NCI-H128 (cell line): ENCODE data around the gene ZBTB8A.
"Not testable (repeated sequence)": the region's sequence is repeated elsewhere in the genome, so short reads cannot be mapped to it uniquely, and the experiment has no call there.

Source experiments
- DNase-seq: peaks from one replicate; lab custom pipeline; 2025; ENCODE audit not compliant: unreplicated experiment; lab: John Stamatoyannopoulos, UW

The ZBTB8A gene

DNA sequence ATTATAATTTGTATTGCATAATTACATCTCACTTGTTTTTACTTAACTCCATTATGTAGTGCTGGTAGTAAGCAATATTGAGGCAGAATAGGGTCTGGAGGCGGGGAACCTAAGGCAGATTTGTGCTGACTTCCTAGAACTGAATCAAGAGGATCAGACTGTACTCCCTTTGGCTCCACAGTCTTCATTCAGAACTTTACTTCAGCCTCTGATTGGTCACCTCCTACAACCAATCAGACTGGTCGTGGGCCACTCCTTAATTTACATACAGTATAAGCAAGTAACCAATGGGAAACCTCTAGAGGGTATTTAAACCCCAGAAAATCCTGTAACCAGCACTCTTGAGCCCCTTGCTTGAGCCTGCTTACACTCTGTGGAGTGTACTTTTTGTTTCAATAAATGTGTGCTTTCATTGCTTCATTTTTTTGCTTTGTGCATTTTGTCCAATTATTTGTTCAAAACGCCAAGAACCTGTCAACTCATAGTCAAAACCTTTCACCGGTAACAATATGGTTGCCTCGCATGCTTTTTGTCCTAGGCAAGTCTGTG is 79.5 kb downstream of the ZBTB8A start:
- no peak for DNase-seq

DNA sequence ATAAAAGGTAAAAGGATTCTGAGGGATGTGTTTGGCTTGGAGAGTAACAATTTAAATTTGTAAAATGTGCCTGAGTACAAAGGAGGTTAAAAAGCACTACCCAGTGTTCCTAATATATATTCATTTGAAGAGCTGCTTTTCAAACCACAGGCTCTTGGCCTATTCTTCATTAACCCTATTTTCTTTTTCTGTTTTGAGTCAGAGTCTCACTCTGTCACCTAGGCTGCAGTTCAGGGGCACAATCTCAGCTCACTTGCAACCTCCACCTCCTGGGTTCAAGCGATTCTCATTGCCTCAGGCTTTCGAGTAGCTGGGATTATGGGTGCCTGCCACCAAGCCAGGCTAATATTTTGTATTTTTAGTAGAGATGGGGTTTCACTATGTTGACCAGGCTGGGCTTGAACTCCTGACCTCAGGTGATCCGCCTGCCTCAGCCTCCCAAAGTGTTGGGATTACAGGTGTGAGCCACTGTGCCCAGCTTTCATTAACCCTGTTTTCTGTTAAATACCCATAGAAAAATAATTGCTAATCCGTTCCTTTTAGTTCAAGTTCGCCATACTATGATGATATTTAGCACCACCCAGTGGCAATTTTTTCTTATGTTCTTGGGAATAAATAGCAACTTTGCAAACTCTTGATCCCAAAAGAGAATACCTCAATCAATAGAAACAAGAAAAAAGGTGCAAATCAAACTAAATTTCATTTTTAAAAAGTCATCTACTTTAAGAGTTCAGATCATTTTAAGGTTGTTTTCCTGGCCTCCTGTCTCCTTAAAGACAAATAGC is 80.7 kb downstream of the ZBTB8A start:
- no peak for DNase-seq

DNA sequence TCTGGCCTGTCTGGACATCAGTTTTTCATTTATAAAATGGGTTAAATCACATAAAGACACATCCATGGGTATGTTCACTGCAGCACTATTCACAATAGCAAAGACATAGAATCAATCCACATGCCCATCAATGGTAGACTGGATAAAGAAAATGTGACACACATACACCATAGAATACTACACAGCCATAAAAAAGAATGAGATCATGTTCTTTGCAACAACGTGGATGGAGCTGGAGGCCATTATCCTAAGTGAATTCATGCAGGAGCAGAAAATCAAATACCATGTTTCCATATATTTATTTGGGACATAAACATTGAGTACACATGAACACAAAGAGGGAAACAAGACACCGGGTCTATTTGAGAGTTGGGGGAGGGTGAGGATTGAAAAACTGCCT is 83.0 kb downstream of the ZBTB8A start:
- DNase-seq, result no peak

DNA sequence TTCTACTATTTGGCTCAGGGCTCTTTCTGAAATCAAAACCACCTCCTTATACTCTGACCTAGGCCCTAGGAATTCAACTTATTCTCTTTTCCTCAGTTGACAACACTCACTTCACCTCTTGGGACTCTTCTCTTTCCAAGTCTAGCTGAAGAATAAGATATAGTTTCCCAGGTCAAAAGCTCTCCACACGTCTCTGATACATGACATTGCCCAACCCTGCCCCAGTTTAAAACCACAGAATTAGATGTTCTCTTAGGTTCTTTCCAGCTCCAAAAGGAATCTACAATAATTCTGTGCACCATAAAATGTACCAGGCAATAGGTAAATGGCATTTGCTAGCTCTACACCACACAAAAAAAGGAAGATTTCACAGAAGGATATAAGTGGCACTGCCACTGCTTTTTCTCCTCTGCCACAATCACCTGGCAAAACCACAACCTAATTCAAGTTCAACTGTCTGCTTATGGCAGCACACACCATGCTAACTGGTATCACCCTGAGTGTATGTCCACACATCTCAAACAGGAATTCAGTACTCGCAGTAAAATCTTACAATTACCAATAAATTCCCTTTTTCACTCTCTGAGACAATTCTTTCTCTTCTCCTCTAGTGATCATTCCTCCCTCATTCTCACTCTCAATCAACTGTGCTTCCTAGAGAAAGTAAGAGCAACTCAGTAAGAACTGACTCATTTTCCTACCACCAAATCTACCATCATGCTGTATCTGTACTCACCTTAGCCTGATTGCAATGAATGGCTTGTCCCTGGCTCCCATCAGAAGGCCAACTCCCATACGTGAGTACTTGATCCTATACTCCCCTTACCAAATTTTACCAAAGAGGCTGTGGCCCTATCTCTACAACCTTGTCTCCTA is 83.8 kb downstream of the ZBTB8A start:
- no peak for DNase-seq

DNA sequence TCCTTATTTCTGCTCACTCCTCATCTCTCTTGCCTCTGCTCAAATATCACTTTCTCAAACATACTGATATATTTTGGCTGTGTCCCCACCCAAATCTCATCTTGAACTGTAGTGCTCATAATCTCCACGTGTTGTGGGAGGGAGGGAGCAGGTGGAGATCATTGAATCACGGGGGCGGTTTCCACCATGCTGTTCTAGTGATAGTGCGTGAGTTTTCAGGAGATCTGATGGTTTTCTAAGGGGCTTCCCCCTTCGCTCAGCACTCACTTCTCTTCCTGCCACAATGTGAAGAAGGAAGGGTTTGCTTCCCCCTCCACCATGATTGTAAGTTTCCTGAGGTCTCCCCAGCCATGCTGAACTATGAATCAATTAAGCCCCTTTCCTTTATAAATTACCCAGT is 84.5 kb downstream of the ZBTB8A start:
- DNase-seq, result no peak

DNA sequence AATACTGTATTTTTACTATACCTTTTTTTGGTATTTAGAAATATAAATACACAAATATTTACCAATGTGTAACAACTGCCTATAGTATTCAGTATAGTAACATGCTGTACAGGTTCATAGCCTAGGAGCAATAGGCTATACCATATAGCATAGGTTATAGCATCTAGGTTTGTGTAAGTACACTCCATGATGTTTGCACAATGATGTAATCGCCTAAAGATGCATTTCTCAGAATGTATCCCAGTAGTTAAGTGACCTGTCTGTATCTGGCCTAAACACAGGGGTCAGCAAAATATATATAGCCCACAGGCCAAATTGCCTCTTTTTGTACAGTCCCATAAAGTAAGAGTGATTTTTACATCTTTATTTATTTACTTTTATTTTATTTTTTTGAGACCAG is 86.9 kb downstream of the ZBTB8A start:
- DNase-seq, result no peak

DNA sequence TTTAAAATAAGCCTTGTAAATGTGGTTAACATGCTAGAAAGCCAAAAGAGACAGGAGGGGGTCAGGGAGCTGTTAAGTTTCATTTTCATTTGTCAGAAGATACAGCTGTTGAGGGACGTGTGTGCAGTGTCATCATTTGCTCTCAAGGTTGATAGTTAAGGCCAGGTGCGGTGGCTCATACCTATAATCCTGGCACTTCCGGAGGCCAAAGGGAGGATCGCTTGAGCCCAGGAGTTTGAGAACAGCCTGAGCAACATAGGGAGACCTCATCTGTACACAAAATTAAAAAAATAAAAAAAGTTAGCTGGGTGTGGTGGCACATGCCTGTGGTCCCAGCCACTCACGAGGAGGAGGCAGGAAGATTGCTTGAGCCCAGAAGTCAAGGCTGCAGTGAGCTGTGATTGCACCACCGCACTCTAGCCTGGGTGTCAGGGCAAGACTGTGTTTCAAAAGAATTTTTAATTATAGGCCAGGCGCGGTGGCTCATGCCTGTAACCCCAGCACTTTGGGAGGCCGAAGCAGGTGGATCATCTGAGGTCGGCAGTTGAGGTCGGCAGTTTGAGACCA is 88.5 kb downstream of the ZBTB8A start:
- no peak for DNase-seq

DNA sequence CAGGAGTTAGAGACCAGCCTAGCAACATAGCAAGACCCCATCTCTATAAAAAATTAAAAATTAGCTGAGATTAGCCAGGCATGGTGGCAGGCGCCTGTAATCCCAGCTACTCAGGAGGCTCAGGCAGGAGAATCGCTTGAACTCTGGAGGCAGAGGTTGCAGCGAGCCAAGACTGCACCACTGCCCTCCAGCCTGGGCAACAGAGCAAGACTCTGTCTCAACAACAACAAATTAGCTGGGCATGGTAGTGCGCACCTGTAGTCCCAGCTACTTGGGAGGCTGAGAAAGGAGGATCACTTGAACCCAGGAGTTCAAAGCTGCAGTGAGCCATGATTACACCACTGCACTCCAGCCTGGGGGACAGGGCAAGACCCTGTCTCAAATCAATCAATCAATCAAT is 90.9 kb downstream of the ZBTB8A start:
- DNase-seq, result not testable (repeated sequence)

DNA sequence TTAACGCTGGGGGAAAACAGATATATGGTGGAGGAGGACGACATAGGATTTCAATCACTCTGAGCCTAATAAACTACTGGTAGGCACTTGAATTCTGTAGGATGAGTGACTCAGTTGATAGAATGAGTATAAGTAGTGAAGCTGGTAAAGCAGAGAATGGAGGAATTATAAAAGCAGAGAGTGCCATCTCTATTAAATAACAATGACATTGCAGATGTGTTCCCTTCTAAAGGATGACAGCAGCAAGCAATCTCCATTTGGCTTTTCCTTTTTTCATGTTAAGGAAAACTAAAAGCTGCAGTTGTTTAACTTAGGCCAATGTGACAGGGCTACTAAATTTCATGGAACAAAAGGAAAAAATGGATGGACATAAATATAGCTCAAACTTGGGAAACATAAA is 93.6 kb downstream of the ZBTB8A start:
- no peak for DNase-seq

DNA sequence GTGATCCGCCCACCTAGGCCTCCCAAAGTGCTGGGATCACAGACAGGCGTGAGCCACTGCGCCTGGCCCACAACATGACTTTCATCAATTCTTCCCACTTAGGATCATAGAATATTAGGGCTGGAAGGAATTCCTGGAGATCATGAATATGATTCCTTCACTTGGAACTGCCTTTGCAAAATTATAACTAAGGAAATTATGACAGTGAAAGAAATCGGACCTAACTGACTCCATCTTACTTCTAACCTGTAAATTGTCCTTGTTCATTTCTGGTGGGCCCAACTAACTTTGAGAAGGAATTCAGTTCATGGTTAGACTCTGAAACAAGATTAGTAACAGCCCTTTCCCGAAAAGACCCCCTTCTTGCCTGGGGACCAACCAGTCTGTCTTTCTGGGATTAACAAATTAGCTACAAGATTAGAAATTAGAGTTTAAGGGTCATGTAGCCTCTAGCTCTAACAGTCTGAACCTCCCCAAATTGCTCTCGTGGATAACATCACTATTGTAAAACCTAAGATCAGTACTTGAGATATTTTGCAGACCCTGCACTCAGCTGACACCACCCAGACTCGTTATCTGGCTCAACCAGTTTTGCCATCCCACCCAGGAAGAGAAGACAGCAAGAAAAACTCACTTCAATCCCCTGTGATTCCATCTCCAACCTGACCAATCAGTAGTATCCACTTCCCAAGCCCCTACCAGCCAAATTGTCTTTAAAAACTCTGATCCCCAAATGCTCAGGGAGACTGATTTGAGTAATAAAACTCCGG is 96.5 kb downstream of the ZBTB8A start:
- no peak for DNase-seq

DNA sequence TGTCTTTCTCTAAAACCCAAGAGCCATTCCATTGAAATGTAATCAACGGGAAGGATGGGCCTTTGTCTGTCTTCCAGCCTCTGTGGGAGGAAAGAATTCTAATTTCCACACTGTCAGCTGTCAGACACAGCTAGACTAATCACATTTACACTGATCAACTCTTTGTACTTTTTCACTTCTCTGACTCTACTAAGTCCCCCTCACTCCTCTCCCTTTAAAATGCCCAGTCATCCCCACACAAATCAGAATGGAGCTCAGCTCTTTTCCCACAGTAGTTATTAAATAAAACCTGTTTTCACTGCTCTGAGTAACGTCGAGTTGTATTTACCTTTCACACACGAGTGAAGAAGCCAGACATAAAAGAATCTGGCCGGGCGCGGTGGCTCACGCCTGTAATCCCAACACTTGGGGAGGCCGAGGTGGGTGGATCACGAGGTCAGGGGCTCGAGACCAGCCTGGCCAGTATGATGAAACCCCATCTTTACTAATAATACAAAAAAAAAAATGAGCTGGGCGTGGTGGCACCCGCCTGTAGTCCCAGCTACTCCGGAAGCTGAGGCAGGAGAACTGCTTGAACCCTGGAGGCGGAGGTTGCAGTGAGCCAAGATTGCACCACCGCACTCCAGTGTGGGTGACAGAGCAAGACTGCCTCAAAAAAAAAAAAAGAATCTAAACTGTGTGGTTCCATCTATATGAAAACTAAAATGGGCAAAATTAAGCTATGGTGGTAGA is 97.9 kb downstream of the ZBTB8A start:
- no peak for DNase-seq

DNA sequence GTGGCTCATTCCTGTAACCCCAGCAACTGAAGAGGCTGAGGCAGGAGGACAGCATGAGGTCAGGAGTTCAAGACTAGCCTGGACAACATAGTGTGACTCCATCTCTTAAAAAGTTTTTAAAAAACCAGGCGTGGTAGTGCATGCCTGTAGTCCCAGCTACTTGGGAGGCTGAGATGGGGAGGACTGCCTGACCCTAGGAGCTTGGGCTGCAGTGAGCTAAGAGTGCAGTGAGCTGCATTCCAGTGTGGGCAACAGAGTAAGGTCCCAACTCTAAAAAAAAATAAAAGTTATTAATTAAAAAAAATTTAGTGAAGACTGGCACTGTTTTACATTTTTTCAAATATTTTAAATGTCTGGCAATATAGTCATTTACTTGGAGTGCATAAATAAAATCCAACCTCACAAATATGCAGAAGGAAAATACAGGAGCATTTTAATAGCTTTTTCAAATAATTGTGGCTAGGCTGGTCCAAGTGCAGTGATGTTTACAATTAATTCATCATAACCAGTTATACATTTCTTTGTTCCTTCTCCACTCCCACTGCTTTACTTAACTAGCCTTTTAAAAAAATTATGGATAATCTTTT is 100.4 kb downstream of the ZBTB8A start:
- no peak for DNase-seq

DNA sequence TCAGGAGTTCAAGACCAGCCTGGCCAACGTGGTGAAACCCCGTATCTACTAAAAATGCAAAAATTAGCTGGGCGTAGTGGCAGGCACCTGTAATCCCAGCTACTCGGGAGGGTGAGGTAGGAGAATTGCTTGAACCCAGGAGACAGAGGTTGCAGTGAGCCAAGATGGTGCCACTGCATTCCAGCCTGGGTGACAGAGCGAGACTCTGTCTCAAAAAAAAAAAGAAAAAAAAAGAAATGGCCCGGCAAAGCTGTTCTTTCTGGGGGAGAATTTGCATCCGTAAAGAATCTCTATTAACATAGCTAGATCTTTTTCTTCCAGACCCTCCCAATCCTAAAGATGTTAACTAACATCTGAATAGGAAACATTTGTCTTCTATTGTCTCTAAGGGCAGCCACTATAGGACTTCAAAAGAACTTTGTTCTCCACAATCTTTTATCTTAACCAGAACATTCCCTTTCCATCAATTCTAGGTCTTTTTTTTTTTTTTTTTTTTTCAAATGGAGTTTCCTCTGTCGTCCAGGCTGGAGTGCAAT is 103.1 kb downstream of the ZBTB8A start:
- DNase-seq, result not testable (repeated sequence)

DNA sequence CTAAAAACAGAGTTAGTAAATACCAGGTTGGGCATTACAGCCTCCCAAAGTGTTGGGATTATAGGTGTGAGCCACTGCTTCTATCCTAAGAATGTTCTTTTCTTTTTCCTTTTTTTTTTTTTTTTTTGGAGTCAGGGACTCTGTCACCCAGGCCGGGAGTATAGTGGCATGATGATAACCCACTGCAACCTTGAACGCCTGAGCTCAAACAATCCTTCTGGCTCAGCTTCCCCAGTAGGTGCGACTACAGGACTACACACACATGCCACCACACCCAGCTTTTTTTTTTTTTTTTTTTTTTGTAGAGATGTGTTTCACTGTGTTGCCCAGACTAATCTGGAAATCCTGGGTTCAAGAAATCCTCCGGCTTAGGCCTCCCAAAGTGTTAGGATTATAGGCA is 105.2 kb downstream of the ZBTB8A start:
- no peak for DNase-seq

DNA sequence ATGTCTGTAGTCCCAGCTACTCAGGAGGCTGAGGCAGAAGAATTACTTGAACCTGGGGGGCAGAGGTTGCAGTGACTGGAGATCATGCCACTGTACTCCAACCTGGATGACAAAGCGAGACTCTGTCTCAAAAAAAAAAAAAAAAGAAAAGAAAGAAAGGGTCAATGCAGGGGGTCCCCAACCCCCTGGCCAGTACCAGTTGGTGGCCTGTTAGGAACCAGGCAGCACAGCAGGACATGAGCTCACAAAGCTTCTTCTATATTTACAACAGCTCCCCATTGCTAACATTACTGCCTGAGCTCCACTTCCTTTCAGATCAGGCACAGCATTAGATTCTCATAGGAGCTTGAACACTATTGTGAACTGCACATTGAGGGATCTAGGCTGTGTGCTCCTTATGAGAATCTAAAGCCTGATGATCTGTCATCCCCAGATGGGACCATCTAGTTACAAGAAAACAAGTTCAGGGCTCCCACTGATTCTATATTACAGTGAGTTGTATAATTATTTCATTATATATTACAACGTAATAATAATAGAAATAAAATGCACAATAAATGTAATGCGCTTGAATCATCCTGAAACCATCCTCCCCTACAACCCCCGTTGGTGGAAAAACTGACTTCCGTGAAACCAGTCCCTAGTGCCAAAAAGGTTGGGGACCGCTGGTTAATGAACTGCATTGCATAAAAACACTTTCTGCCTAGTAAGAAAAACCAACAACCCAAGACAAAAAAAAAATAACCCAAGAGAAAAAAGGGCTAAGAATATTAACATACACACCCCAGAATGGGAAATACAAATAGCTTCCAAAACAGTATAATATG is 108.3 kb downstream of the ZBTB8A start:
- DNase-seq, result no peak

DNA sequence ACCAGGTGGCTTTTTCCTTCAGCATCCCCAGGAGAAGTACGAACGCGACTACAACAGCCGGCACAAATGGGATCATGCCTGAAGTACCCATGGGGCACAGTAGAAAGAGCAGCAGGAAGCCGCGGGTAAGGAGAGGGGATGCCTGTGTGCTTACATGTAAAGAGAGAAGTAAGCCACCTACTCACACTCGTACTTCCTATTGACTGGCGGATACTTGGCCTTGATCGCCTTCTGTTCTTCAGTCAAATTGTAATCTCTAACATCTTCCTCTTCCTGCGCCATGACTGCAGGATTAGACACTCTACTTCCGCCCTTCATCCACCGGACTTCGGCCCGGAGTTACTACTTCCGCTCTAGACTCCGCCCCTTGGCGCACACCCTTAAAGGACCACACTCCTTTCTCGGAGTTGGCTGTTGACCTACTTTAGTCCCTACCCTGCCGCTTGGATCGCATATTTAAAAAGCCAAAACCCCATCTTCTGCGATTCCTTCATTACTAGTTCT is 111.1 kb downstream of the ZBTB8A start, which contains the start of gene ZBTB8OS:
Gene ZBTB8OS (minus strand): TSS at position 303 of the 504 bp plus-strand sequence. CDS start 21 bp downstream, at position 282.
- DNase-seq, result peak; percentile 92

DNA sequence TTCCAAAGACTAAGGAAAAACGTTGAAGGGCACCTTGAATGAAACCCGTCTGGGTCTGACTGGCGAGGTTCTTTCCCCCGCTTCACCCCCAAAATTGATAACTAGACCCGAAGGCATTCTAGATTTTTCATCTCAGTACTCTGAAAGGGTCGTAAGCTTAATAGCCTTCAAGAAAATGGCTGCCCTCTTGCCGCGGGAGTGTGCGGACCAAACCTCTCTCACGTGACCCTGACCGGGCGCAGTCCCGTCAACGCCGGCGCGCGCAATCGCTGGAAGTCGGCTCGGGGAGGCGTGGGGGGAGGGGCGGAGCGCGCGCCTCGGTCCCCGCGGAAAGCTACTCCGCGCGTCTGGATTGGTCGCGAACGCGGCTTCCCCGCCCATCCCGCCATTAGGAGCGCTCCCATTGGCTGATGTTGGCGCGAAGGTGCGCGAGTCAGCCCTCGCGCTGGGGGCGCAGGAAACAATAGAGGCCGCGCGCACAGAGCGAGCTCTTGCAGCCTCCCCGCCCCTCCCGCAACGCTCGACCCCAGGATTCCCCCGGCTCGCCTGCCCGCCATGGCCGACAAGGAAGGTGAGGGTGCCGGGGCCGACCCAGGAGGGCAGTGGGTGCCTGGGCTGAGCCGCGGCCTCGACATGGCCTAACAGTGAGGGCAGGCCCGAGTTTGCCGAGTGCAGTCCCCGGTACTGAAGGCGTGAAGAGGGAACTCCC is 111.7 kb downstream of the ZBTB8A start, which contains the start of gene RBBP4:
Gene RBBP4 (plus strand): TSS at position 457 of the 709 bp plus-strand sequence. CDS start 99 bp downstream, at position 556.
- peak; percentile 99 for DNase-seq
